Activated gamma-delta T cell (primary cell): ENCODE measurements around the gene SMYD1.

Experiments
- DNase-seq: peaks from one replicate; lab custom pipeline; 2025; lab: John Stamatoyannopoulos, UW

Gene SMYD1

GRCh38 chr2:88087073-88087472, 19.4 kb downstream of the SMYD1 start:
- DNase-seq, result no peak

- no peak for DNase-seq
Measured at GRCh38 chr2:88087763-88088162, 20.1 kb downstream of the SMYD1 start.

- DNase-seq, result no peak
Measured at GRCh38 chr2:88088999-88089398, 21.4 kb downstream of the SMYD1 start.

- no peak for DNase-seq
Measured at GRCh38 chr2:88090446-88091283, 23.0 kb downstream of the SMYD1 start.

- DNase-seq, result no peak
Measured at GRCh38 chr2:88091943-88092342, 24.3 kb downstream of the SMYD1 start.

GRCh38 chr2:88092773-88093172, 25.1 kb downstream of the SMYD1 start:
- DNase-seq, result no peak

GRCh38 chr2:88095022-88095421, 27.4 kb downstream of the SMYD1 start:
- DNase-seq, result no peak

GRCh38 chr2:88096708-88097107, 29.1 kb downstream of the SMYD1 start:
- DNase-seq, result no peak

- no peak for DNase-seq
Measured at GRCh38 chr2:88097192-88097591, 29.6 kb downstream of the SMYD1 start.

- DNase-seq, result no peak
Measured at GRCh38 chr2:88097891-88098557, 30.4 kb downstream of the SMYD1 start.

- DNase-seq, result no peak
Measured at GRCh38 chr2:88098558-88098900, 30.9 kb downstream of the SMYD1 start.

GRCh38 chr2:88099798-88100488, 32.3 kb downstream of the SMYD1 start:
- DNase-seq, result no peak

GRCh38 chr2:88100489-88100858, 32.8 kb downstream of the SMYD1 start:
- DNase-seq, result no peak

- no peak for DNase-seq
Measured at GRCh38 chr2:88108796-88109195, 41.2 kb downstream of the SMYD1 start.

- DNase-seq, result no peak
Measured at GRCh38 chr2:88110830-88111229, 43.2 kb downstream of the SMYD1 start.

- DNase-seq, result no peak
Measured at GRCh38 chr2:88113069-88113468, 45.4 kb downstream of the SMYD1 start.

- no peak for DNase-seq
Measured at GRCh38 chr2:88114889-88115288, 47.3 kb downstream of the SMYD1 start.

GRCh38 chr2:88115825-88116518, 48.3 kb downstream of the SMYD1 start:
- no peak for DNase-seq

GRCh38 chr2:88116669-88117432, 49.2 kb downstream of the SMYD1 start:
- no peak for DNase-seq

GRCh38 chr2:88117973-88118372, 50.3 kb downstream of the SMYD1 start:
- no peak for DNase-seq

GRCh38 chr2:88121678-88122077, 54.1 kb downstream of the SMYD1 start:
- DNase-seq, result no peak
